ENCODE results near the gene PLPP7.

DNA sequence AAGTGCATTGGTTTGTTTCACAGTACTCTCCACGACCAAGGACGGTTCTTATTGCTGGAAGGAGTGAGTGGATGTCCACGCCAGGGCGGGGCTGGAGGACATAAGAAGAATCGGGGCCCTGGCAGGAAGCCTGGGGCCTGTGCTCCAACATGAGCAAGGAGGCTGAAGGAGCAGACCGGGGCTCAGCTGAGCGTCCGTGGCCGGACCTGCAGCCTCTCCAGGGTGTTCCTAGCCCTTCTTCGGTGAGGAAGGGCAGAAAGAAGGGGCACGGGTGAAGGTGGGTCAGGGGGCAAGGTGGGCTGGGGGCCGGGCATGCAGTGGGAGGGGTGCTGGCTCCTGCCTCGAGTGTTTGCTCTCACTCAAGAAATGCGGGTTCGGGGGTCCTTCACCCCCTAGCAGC lies 31.3 kb upstream of the PLPP7 start:
- no peak for TF ChIP-seq MAX (IDR thresholded peaks at IDR 0.05)
- no peak for TF ChIP-seq CTCF (IDR thresholded peaks at IDR 0.05; ENCODE audit: low read depth, low read length, missing input control)
- no peak for TF ChIP-seq TAF1 (conservative IDR thresholded peaks at IDR 0.05)
- TF ChIP-seq RAD21 (IDR thresholded peaks at IDR 0.05): no peak
- TF ChIP-seq YY1 (IDR thresholded peaks at IDR 0.05): no peak
- TF ChIP-seq RXRA (IDR thresholded peaks at IDR 0.05): no peak
- no peak for TF ChIP-seq JUND (IDR thresholded peaks at IDR 0.05)
- no peak for TF ChIP-seq GABPA (IDR thresholded peaks at IDR 0.05 in 1 of 2, conservative IDR thresholded peaks at IDR 0.05 in 1 of 2)
- TF ChIP-seq SP1 (IDR thresholded peaks at IDR 0.05): no peak
- no peak for TF ChIP-seq REST (IDR thresholded peaks at IDR 0.05)
- no peak for TF ChIP-seq HNF4A (conservative IDR thresholded peaks at IDR 0.05)

All from liver (tissue), 3 donors.